IPS-18c (cell line): Measurements from ENCODE around the gene LEAP2.

Source experiments
- H3K4me3 ChIP-seq: 2 replicates; pipeline ENCODE4 v1.7.0; 2013; ENCODE audit warnings: low read depth, mild to moderate bottlenecking, low read length, moderate library complexity; ENCODE audit not compliant: insufficient read depth
- H3K9me3 ChIP-seq: one replicate; pipeline ENCODE4 v1.6.1; 2013; ENCODE audit warnings: mild to moderate bottlenecking, low read length, moderate library complexity; ENCODE audit not compliant: control insufficient read depth, insufficient read depth

LEAP2 gene

DNA sequence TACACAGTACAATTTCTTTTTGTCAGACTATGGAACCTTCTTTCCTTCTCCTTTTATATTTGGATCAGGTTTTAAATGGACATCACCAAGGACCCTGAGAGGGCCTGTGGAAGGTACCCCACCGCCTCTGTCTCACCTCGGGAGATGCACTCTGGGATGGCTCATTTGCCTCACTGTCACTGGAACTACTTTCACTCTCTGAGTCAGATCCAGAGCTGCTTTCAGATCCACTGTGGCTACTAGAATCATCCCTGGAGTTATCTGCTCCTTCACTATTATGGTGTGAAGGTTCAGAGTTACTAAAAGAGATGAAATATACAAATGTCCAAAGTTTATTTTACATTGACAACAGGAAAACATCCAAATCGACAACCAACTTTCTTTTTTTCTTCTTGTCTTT, 24.6 kb downstream of the LEAP2 start:
- no peaks in the 10 kb centered on the region for H3K9me3 ChIP-seq
- no peak overlapping the region for H3K4me3 ChIP-seq

DNA sequence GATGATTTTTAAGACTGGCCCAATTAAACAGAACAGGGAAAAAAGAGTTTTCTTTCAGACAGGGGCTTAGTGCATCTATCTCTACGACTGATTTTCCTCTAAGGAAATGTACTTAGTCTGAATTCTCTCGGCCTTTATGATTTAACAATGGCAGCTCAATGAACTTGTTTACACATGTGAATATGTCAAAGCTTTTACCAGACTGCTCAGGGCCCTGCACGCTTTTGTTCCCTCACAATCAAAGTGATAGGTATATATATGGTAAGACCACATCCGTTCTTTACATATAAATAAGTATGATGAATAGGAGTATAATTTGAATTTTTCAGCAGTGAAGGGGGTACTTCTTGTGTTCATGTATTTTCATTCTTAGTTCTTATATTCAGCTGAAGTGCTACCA, 27.6 kb downstream of the LEAP2 start:
- Histone ChIP-seq H3K9me3 (no peaks in the 10 kb centered on the region), H3K4me3 (no peak overlapping the region)

DNA sequence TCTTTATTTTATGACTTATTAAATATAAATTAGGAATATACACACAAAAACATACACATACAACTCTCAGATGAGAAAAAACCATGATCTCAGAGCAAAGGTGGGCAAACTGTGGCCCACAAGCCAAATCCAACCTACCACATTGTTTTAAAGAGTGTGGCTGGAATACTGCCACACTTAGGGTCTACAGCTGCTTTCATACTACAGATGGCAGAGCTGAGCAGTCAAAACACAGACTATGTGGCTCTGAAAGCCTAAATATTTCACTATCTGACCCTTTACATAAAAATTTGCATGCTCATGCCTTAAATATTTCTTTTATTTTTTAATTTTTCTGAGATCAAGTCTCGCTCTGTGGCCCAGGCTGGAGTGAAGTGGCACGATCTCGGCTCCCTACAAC, 28.3 kb downstream of the LEAP2 start:
- Histone ChIP-seq H3K4me3 (no peak overlapping the region), H3K9me3 (no peaks in the 10 kb centered on the region)

- H3K4me3 ChIP-seq, result no peak overlapping the region
- H3K9me3 ChIP-seq, result peaks cover 4% of the 10 kb centered on the region
Measured at GRCh38 chr5:132905938-132906337, 32.5 kb downstream of the LEAP2 start.

DNA sequence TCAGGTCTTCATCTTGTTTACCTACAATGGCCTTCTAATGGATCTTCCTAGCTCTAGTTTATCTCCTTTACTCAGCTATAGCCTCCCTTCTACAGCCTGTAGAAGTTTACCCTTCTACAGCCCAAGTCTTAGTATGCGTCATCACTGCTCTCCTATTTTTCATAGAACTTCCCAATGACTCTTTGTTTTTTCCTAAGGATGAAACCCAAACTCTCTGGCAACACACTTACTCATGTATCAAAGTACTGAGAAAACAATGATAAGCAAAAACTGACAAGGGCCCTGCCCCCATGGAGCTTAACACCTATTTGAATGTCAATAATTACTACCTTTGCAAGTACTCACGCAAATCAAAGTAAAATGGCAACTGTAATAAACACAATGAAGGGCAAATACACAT, 33.7 kb downstream of the LEAP2 start:
- H3K9me3 ChIP-seq, result peaks cover 4% of the 10 kb centered on the region
- H3K4me3 ChIP-seq, result no peak overlapping the region

GRCh38 chr5:132909702-132910101, 36.2 kb downstream of the LEAP2 start:
- Histone ChIP-seq H3K4me3 (no peak overlapping the region), H3K9me3 (peaks cover 4% of the 10 kb centered on the region)

DNA sequence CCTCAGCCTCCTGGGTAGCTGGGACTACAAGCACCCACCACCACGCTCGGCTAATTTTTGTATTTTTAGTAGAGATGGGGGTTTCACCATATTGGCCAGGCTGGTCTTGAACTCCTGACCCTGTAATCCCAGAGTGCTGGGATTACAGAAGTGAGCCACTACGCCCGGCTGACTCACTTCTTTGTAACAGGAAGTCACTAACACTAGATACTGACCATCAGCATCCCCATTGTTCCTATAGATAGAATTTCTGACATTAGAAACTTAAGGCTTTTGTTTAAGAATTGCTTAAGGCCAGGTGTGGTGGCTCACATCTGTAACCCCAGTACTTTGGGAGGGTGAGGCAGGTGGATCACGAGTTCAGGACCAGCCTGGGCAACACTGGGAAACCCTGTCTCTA, 42.2 kb downstream of the LEAP2 start:
- Histone ChIP-seq H3K4me3 (no peak overlapping the region), H3K9me3 (peaks cover under 1% of the 10 kb centered on the region)

- H3K9me3 ChIP-seq, result no peaks in the 10 kb centered on the region
Measured at GRCh38 chr5:132916086-132916485, 42.6 kb downstream of the LEAP2 start.

More at GRCh38 chr5:132916086-132916485, 42.6 kb downstream of the LEAP2 start:
- H3K4me3 ChIP-seq, result no peak overlapping the region
